Mucosa of rectum (tissue), 2 donors: ENCODE data around the gene RTN3.
A peak's percentile ranks its signal among the peaks of the same experiment; 100 is the strongest.

ENCODE experiments used
- H3K27ac ChIP-seq, 2 donors: one replicate each; pipeline ENCODE4 v1.7.0; 2013; ENCODE audit warnings: inconsistent platforms in 2 of 2, low read depth in 2 of 2, low read length in 2 of 2
- H3K27me3 ChIP-seq, 2 donors: one replicate each; pipeline ENCODE4 v1.7.0; 2013; ENCODE audit warnings: low read length in 2 of 2; ENCODE audit not compliant: control insufficient read depth in 2 of 2, insufficient read depth in 2 of 2
- H3K36me3 ChIP-seq, 2 donors: one replicate each; pipeline ENCODE4 v1.7.0; 2013; ENCODE audit warnings: low read length in 2 of 2; ENCODE audit not compliant: control insufficient read depth in 2 of 2, insufficient read depth in 2 of 2
- H3K4me1 ChIP-seq, 2 donors: one replicate each; pipeline ENCODE4 v1.7.0; 2013; ENCODE audit warnings: low read length in 2 of 2, mild to moderate bottlenecking in 1 of 2; ENCODE audit not compliant: control insufficient read depth in 2 of 2, insufficient read depth in 2 of 2
- H3K4me3 ChIP-seq, 2 donors: one replicate each; pipeline ENCODE4 v1.7.0; 2013; ENCODE audit warnings: low read length in 2 of 2
- H3K9ac ChIP-seq, 2 donors: one replicate each; pipeline ENCODE4 v1.7.0; 2013; ENCODE audit warnings: low read length in 2 of 2, low read depth in 1 of 2, mild to moderate bottlenecking in 1 of 2
- H3K9me3 ChIP-seq, 2 donors: one replicate each; pipeline ENCODE4 v1.7.0; 2013; ENCODE audit warnings: low read length in 2 of 2; ENCODE audit not compliant: control insufficient read depth in 2 of 2
- donor health status: healthy.
- donor health status: Normal muscosa, but diverticular disease.

Gene RTN3

GRCh38 chr11:63761931-63762653, 80.8 kb downstream of the RTN3 start:
- peak overlapping the region; percentile 20 to 59 for H3K4me3 ChIP-seq
- H3K9me3 ChIP-seq: no peaks in the 10 kb centered on the region
- no peaks in the 10 kb centered on the region for H3K27me3 ChIP-seq
- no peak overlapping the region for H3K9ac ChIP-seq
- H3K27ac ChIP-seq: no peak overlapping the region
- peaks cover 21 to 28% of the 10 kb centered on the region in 2 donors for H3K4me1 ChIP-seq
- H3K36me3 ChIP-seq: peaks cover 4 to 6% of the 10 kb centered on the region in 2 donors

DNA sequence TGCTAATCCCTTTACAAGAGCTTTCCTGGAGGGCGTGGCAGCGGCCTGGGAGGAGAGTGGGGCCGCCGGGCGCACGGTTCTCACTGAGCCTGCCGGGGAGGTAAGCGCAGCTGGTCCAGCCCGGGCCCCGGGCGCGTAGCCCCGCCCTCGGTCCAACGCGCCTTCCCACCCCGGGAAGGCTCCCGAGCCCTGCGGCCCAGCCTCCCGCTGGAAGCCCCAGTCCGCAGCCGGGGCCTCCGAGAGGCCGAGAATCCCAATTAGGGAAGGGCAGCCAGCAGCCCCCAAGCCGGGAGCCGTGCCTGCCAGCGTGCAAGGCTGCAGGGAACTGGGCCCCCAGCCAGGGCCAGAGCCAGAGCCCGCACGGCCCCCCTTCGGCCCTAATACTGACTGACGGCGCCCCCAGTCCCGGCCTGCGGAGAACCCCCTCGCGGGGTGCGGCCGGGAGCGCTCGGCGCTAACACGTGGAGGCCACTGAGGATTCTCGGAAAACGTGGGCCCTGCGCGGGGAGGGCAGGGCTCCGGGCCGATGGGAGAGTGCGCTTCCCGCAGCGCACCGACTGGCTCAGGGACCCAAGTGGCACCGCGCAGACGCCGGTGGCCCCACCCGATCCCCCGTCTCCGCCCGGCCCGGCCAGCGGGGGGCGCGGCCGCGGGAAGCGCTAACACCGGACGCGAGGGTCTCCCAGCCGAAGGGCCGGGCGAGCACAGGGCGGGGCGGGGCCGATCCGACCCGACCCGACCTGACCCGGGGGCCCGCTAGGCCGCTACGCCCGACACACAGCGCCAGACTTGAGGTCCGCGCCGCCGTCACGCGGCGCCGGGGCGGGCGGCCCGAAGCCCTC, 81.6 kb downstream of the RTN3 start:
- Histone ChIP-seq H3K27me3 (no peaks in the 10 kb centered on the region), H3K4me3 (peak overlapping the region; percentile 20 to 59), H3K36me3 (peaks cover 4 to 5% of the 10 kb centered on the region in 2 donors), H3K27ac (no peak overlapping the region), H3K9ac (no peak overlapping the region), H3K9me3 (no peaks in the 10 kb centered on the region), H3K4me1 (peaks cover 24 to 29% of the 10 kb centered on the region in 2 donors)

DNA sequence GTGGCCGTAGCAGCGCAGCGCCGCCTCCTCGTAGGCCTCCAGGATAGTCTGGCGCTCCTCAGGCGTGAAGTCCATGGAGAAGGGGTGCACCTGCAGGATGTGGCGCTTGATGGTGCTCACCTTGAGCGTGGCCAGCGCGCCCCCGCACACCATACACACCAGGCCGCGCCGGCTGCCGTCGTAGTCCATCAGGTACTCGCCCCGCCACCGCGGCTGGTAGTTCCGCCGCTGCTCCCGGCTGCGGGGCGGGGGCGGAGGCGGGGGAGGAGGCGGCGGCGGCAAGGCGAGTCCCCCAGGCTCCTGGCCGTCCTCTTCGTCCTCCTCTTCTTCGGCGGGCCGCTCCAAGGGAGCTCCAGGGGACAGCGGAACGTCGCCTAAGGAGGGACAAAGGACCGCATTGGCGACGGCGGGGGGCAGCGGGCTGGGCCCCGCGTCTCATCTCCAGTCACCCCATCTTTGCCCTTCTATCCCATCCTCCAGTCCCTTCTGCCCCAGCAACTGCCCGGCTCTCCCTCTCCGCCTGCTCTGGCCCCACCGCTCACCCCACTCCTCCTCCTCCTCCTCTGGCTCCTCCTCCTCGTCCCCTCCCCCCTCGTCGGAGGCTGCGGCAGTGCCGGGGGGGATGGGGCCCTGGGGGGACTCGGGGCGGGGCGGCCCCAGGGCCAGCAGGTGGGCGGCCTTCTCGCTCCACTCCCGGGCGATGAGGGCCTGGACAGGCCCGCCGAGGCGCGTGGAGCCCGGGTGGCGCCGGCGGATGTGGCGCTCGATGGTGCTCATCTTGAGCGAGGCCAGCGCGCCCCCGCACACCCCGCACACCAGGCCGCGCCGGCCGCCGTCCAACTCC, 82.4 kb downstream of the RTN3 start:
- H3K27ac ChIP-seq: no peak overlapping the region

GRCh38 chr11:63764340-63764678, 83.0 kb downstream of the RTN3 start:
- peaks cover 24 to 29% of the 10 kb centered on the region in 2 donors for H3K4me1 ChIP-seq
- H3K9ac ChIP-seq: no peak overlapping the region

More for the DNA sequence above, 82.4 kb downstream of the RTN3 start:
- H3K9me3 ChIP-seq: no peaks in the 10 kb centered on the region
- H3K9ac ChIP-seq: no peak overlapping the region
- H3K4me1 ChIP-seq: peaks cover 24 to 29% of the 10 kb centered on the region in 2 donors
- no peaks in the 10 kb centered on the region for H3K36me3 ChIP-seq
- H3K4me3 ChIP-seq: peak overlapping the region; percentile 3 to 59
- H3K27me3 ChIP-seq: no peaks in the 10 kb centered on the region

GRCh38 chr11:63764679-63765647, 83.7 kb downstream of the RTN3 start:
- Histone ChIP-seq H3K4me3 (peak overlapping the region in 1 of 2 donors; percentile 26), H3K4me1 (peaks cover 28 to 29% of the 10 kb centered on the region in 2 donors), H3K27ac (no peak overlapping the region), H3K27me3 (peaks cover 0 to 2% of the 10 kb centered on the region in 2 donors), H3K9me3 (no peaks in the 10 kb centered on the region), H3K9ac (no peak overlapping the region), H3K36me3 (no peaks in the 10 kb centered on the region)

More at GRCh38 chr11:63764340-63764678, 83.0 kb downstream of the RTN3 start:
- no peaks in the 10 kb centered on the region for H3K36me3 ChIP-seq
- H3K27me3 ChIP-seq: no peaks in the 10 kb centered on the region
- no peaks in the 10 kb centered on the region for H3K9me3 ChIP-seq
- H3K27ac ChIP-seq: no peak overlapping the region
- H3K4me3 ChIP-seq: no peak overlapping the region

DNA sequence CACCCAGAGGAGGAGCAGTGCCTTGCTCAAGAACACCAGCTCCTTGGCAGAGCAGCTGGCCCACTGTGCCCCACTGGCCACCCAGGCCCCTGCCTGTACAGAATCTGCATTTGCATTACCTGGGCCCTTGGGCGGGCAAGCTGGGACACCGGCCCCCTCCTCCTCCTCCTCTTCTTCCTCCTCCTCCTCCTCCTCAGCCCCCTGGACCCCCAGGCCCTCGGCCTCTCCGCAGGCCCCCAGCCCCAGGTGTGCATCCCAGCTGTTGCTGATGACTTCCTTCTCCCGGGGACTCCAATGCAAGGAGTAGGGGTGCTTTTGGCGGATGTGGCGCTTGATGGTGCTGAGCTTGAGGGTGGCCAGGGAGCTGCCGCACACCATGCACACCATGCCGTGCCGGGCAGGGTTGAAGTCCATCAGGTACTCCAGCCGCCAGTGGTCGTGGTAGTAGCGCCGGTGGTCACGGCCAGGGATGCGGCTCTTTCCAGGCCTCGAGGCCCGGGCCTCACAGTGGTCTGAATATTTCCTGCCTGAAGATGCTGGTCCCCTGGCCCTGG, 84.5 kb downstream of the RTN3 start:
- Histone ChIP-seq H3K9me3 (no peaks in the 10 kb centered on the region), H3K4me3 (no peak overlapping the region), H3K9ac (no peak overlapping the region), H3K4me1 (peaks cover 28 to 29% of the 10 kb centered on the region in 2 donors), H3K27ac (no peak overlapping the region), H3K27me3 (peaks cover 0 to 3% of the 10 kb centered on the region in 2 donors), H3K36me3 (no peaks in the 10 kb centered on the region)

DNA sequence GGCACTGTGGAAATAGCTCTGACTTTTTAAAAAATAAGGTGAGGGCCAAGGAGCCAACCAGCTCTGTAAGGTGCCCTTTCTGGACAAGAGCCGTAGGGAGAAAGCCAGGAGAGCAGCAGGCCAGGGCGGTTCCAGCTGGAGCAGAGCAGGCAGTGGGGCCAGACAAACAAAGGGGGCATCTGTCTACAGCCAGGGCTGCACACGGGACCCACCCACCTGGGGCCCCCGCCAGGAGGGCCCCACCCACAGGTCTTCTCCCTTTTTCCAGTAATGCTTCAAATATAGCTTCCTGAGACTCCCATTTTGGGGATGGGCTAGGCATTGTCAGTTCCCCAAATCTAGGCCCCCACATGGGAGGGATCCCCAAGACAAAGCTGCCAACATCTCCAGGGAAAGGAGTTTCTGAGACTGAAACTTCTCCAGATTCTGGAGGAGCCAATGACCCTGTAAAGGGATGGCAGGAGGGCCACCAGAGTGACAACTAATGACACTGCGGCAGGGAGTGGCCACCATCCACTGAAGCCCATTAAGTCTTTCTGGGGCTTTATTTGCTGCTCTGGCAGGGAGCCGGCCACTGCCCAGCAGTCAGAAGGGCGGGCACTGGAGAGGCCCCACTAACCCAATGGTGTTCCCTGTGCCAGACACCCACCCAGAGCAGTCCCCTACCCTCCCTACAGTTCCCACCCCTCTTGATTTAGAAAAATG, 85.4 kb downstream of the RTN3 start:
- H3K4me1 ChIP-seq: peaks cover 28 to 29% of the 10 kb centered on the region in 2 donors
- H3K27ac ChIP-seq: no peak overlapping the region

GRCh38 chr11:63767267-63767564, 85.9 kb downstream of the RTN3 start:
- peak overlapping the region in 1 of 2 donors; percentile 21 for H3K9ac ChIP-seq
- peaks cover 28 to 29% of the 10 kb centered on the region in 2 donors for H3K4me1 ChIP-seq
- H3K36me3 ChIP-seq: no peaks in the 10 kb centered on the region
- H3K27ac ChIP-seq: peak overlapping the region in 1 of 2 donors; percentile 48
- peak overlapping the region; percentile 66 to 86 for H3K4me3 ChIP-seq
- H3K27me3 ChIP-seq: peaks cover 0 to 9% of the 10 kb centered on the region in 2 donors
- H3K9me3 ChIP-seq: no peaks in the 10 kb centered on the region

More for the DNA sequence above, 85.4 kb downstream of the RTN3 start:
- no peaks in the 10 kb centered on the region for H3K9me3 ChIP-seq
- H3K27me3 ChIP-seq: peaks cover 0 to 9% of the 10 kb centered on the region in 2 donors
- H3K9ac ChIP-seq: peak overlapping the region in 1 of 2 donors; percentile 24
- peak overlapping the region in 1 of 2 donors; percentile 86 for H3K4me3 ChIP-seq
- H3K36me3 ChIP-seq: no peaks in the 10 kb centered on the region
